GM12878 (cell line): ENCODE results near the gene TMEM255B. TPM values are rescaled to one million over a fixed set of nuclear protein-coding genes. Genes with fewer than 3 reads are reported as not detected.

Experiments
- ATAC-seq: fragments of 200-7000 bp; cut with Tn5 transposase; 3 replicates; pipeline ENCODE4 v1.9.1; 2020; ENCODE audit warnings: mild to moderate bottlenecking, moderate library complexity
- BruUV-seq: library from RNA; stranded (reverse); fragments of 400-500 nt; replicated peaks from 2 replicates; lab custom pipeline; 2021; lab: Mats Ljungman, UMichigan
- CTCF ChIA-PET: fragments of 300-600 bp; sonication (Branson Sonifier 250); formaldehyde crosslinking; extraction: SDS; loops from one replicate; lab custom pipeline; 2021; ENCODE audit warnings: inconsistent platforms; lab: Yijun Ruan, JAX
- POLR2A ChIA-PET: fragments of 350-600 bp; formaldehyde crosslinking; extraction: SDS; loops from one replicate; lab custom pipeline; 2021; ENCODE audit warnings: inconsistent platforms; lab: Charles Lee
- RAD21 ChIA-PET: fragments of 300-600 bp; sonication (Branson Sonifier 250); formaldehyde crosslinking; loops from one replicate; lab custom pipeline; 2023; ENCODE audit warnings: antibody characterized with exemption; ENCODE audit not compliant: unreplicated experiment; lab: Charles Lee
- SMC1A ChIA-PET: fragments of 300-600 bp; sonication (Branson Sonifier 250); formaldehyde crosslinking; loops from one replicate; lab custom pipeline; 2023; ENCODE audit not compliant: unreplicated experiment, uncharacterized antibody; lab: Charles Lee
- DNase-seq: peaks from one replicate; pipeline ENCODE4 v3.0.0-alpha.2; 2011; ENCODE audit warnings: low read depth, low spot score
- FAIRE-seq: peaks from 3 replicates; lab custom pipeline; 2011; peaks lifted over from hg19 to GRCh38; lab: Jason Lieb, UNC
- H2AFZ ChIP-seq: 2 replicates; pipeline ENCODE4 v1.6.0; 2011; ENCODE audit warnings: low read depth, low read length, control low read depth; ENCODE audit not compliant: control insufficient read depth
- H3K27ac ChIP-seq: 2 replicates; pipeline ENCODE4 v1.5.1; 2011; ENCODE audit warnings: control low read depth; ENCODE audit not compliant: control insufficient read depth, insufficient read depth
- H3K27me3 ChIP-seq, 2 experiments: replicated peaks in 1 of 2; 2 replicates each; pipeline versions ENCODE4 v1.6.0 to v1.6.1; 2011; ENCODE audit warnings: low read length in 1 of 2; ENCODE audit not compliant: control insufficient read depth in 2 of 2, insufficient read depth in 2 of 2
- H3K36me3 ChIP-seq, 2 experiments: 2 replicates each; pipeline ENCODE4 v1.5.1; 2011; ENCODE audit warnings: low read length in 1 of 2; ENCODE audit not compliant: control insufficient read depth in 2 of 2, insufficient read depth in 2 of 2
- H3K4me1 ChIP-seq: 2 replicates; pipeline ENCODE4 v1.6.1; 2011; ENCODE audit warnings: mild to moderate bottlenecking, low read length, moderate library complexity, mixed read lengths; ENCODE audit not compliant: control insufficient read depth, insufficient read depth
- H3K4me2 ChIP-seq: 2 replicates; pipeline ENCODE4 v1.6.0; 2011; ENCODE audit warnings: control low read depth; ENCODE audit not compliant: control insufficient read depth, insufficient read depth
- H3K4me3 ChIP-seq: fragments of 200-600 bp; sonication (generic); 2 replicates; pipeline ENCODE4 v1.5.1; 2016
- H3K79me2 ChIP-seq: 2 replicates; pipeline ENCODE4 v1.6.0; 2011; ENCODE audit warnings: low read length; ENCODE audit not compliant: control insufficient read depth, insufficient read depth
- H3K9ac ChIP-seq: 2 replicates; pipeline ENCODE4 v1.8.0; 2011; ENCODE audit warnings: low read length, control low read depth, mixed read lengths; ENCODE audit not compliant: control insufficient read depth, insufficient read depth
- H3K9me3 ChIP-seq: replicated peaks from 3 replicates; pipeline ENCODE4 v1.5.1; 2011; ENCODE audit warnings: mild to moderate bottlenecking, low read length; ENCODE audit not compliant: control insufficient read depth, insufficient read depth
- H4K20me1 ChIP-seq: 2 replicates; pipeline ENCODE4 v1.6.0; 2011; ENCODE audit not compliant: control insufficient read depth, insufficient read depth
- CBX3 ChIP-seq: fragments of 200-600 bp; sonication (generic); IDR thresholded peaks from 2 replicates; pipeline ENCODE4 v1.6.1; 2016; ENCODE audit warnings: low read depth, borderline replicate concordance
- CEBPZ ChIP-seq: fragments of 150-350 bp; IDR thresholded peaks from 2 replicates; pipeline ENCODE4 v1.6.1; 2016; ENCODE audit warnings: low read depth, low read length
- CTCF ChIP-seq, 3 experiments: IDR thresholded peaks in 2 of 3; conservative IDR thresholded peaks in 1 of 3; 2 replicates each; pipeline ENCODE4 v1.5.1; 2011; ENCODE audit warnings: low read depth in 3 of 3, low read length in 3 of 3, mild to moderate bottlenecking in 3 of 3, control low read depth in 2 of 3, moderate library complexity in 2 of 3, inconsistent platforms in 1 of 3, mixed read lengths in 1 of 3; ENCODE audit not compliant: control insufficient read depth in 2 of 3, insufficient read depth in 1 of 3; ENCODE audit errors: extremely low read depth in 1 of 3
- E4F1 ChIP-seq: fragments of 450-650 bp; IDR thresholded peaks from 2 replicates; pipeline ENCODE4 v1.6.1; 2018; ENCODE audit warnings: borderline replicate concordance, mild to moderate bottlenecking; ENCODE audit not compliant: partially characterized antibody
- EGR1 ChIP-seq, 2 experiments: IDR thresholded peaks; 1 replicate in 1 of 2; 2 replicates in 1 of 2; pipeline ENCODE4 v1.6.1; 2011 to 2012; ENCODE audit warnings: low read depth in 2 of 2, low read length in 2 of 2, borderline replicate concordance in 1 of 2, mild to moderate bottlenecking in 1 of 2, moderate library complexity in 1 of 2
- IKZF1 ChIP-seq: fragments of 450-650 bp; conservative IDR thresholded peaks from 2 replicates; pipeline ENCODE4 v1.6.1; 2017; ENCODE audit warnings: antibody characterized with exemption, mild to moderate bottlenecking
- MTA2 ChIP-seq: fragments of 450-650 bp; IDR thresholded peaks from 2 replicates; pipeline ENCODE4 v1.6.1; 2016; ENCODE audit warnings: low read depth, mild to moderate bottlenecking, moderate library complexity
- NFIC ChIP-seq: IDR thresholded peaks from 2 replicates; pipeline ENCODE4 v1.6.1; 2012; ENCODE audit warnings: low read depth, mild to moderate bottlenecking, inconsistent platforms, low read length, moderate library complexity
- POLR2A ChIP-seq: IDR thresholded peaks from 2 replicates; pipeline ENCODE4 v1.6.1; 2011; ENCODE audit warnings: low read depth, mild to moderate bottlenecking, low read length
- POLR2AphosphoS5 ChIP-seq: IDR thresholded peaks from 2 replicates; pipeline ENCODE4 v1.6.1; 2011; ENCODE audit warnings: mild to moderate bottlenecking, low read length, inconsistent platforms
- RAD21 ChIP-seq: IDR thresholded peaks from 2 replicates; pipeline ENCODE4 v1.6.1; 2011; ENCODE audit warnings: mild to moderate bottlenecking, low read depth, low read length, moderate library complexity; ENCODE audit not compliant: insufficient read depth
- RBBP5 ChIP-seq: fragments of 200-600 bp; sonication (generic); conservative IDR thresholded peaks from 2 replicates; pipeline ENCODE4 v1.6.1; 2016
- SPI1 ChIP-seq: IDR thresholded peaks from 2 replicates; pipeline ENCODE4 v1.6.1; 2011; ENCODE audit warnings: low read depth, mild to moderate bottlenecking, low read length, moderate library complexity, borderline replicate concordance; ENCODE audit not compliant: insufficient read depth
- SREBF2 ChIP-seq: IDR thresholded peaks from 2 replicates; pipeline ENCODE4 v1.6.1; 2012; ENCODE audit warnings: mild to moderate bottlenecking, low read length
- STAT1 ChIP-seq: fragments of 450-650 bp; conservative IDR thresholded peaks from 2 replicates; pipeline ENCODE4 v1.6.1; 2014; ENCODE audit warnings: antibody characterized with exemption, mild to moderate bottlenecking
- TCF7 ChIP-seq: IDR thresholded peaks from 2 replicates; pipeline ENCODE4 v1.6.1; 2014; ENCODE audit warnings: antibody characterized with exemption, borderline replicate concordance
- YY1 ChIP-seq: IDR thresholded peaks from 2 replicates; pipeline ENCODE4 v1.6.1; 2011; ENCODE audit warnings: low read depth, mild to moderate bottlenecking, low read length
- ZNF622 ChIP-seq: fragments of 450-650 bp; IDR thresholded peaks from 2 replicates; pipeline ENCODE4 v1.6.1; 2017; ENCODE audit warnings: mild to moderate bottlenecking, inconsistent platforms
- WGBS: methylation state at CpG from one replicate; pipeline ENCODE4 v1.1.6; 2016; ENCODE audit warnings: low lambda C conversion rate; ENCODE audit not compliant: insufficient replicate concordance, insufficient coverage; ENCODE audit errors: missing lambda C conversion rate; 5-methylcytosine and 5-hydroxymethylcytosine counted together
- in situ Hi-C: fragments of 300-500 bp; cut with MboI; formaldehyde crosslinking; loops from 9 replicates; pipeline ENCODE4 v1.14.3; 2018; ENCODE audit warnings: mixed read lengths
- intact Hi-C: fragments of 100-400 bp; cut with micrococcal nuclease; formaldehyde crosslinking; loops from one replicate; pipeline ENCODE4 v1.14.2; 2022; ENCODE audit not compliant: unreplicated experiment
- polyA plus RNA-seq, 11 experiments: library from polyadenylated mRNA; depleted of rRNA in 4 of 11; unstranded in 6 of 11; stranded (reverse) in 5 of 11; fragments of >200 nt; fragmentation: Nextera tagmentation in 4 of 11; fragmentation: Illumina TruSeq in 1 of 11; extraction: Ambion mirVana in 4 of 11; extraction: Trizol in 1 of 11; gene quantifications; 1 replicate in 1 of 11; 2 replicates in 10 of 11; pipeline versions ENCODE4 v1.2.1 to v1.2.3, GENCODE V29; 2011 to 2016; ENCODE audit warnings: inconsistent platforms in 2 of 11, missing spikeins in 2 of 11, low read depth in 1 of 11
- total RNA-seq, 4 experiments: library from RNA; depleted of rRNA in 3 of 4; stranded (reverse); fragments of >200 nt in 3 of 4; fragmentation: Illumina TruSeq in 1 of 4; extraction: Trizol in 1 of 4; gene quantifications; 2 replicates each; pipeline versions ENCODE4 v1.2.1 to v1.2.3, GENCODE V29; 2013 to 2021

The TMEM255B gene
- total and polyA plus RNA-seq, 10 of the 15 experiments (the other 5 are each of a cell fraction or from before 2014, with no cell fraction given), result 0.04 to 0.62 (median 0.13) TPM; not detected in 3

- SMC1A ChIA-PET, result interaction anchor here (0.9 kb wide), 1 partner anchor 410 kb away, joined by 3 read pairs; no protein-coding TSS in a partner anchor
- DNase-seq (no peak), ATAC-seq (no peak), FAIRE-seq (no peak)
- POLR2A ChIA-PET, result no interaction called here
- TF ChIP-seq CEBPZ (no peak), RBBP5 (no peak), POLR2A (no peak), YY1 (no peak), SREBF2 (no peak), EGR1 (IDR thresholded peaks at IDR 0.05; ENCODE audit: borderline replicate concordance in 1 of 2, low read depth in 2 of 2, low read length in 2 of 2) (no peak), SPI1 (no peak), CTCF (IDR thresholded peaks at IDR 0.05 in 2 of 3, conservative IDR thresholded peaks at IDR 0.05 in 1 of 3; ENCODE audit: control insufficient read depth in 2 of 3, extremely low read depth in 1 of 3, insufficient read depth in 1 of 3, low read depth in 3 of 3, low read length in 3 of 3) (no peak), MTA2 (no peak), CBX3 (no peak), NFIC (no peak), E4F1 (no peak), TCF7 (no peak), ZNF622 (no peak), RAD21 (no peak), POLR2AphosphoS5 (no peak), IKZF1 (no peak), STAT1 (no peak)
- RAD21 ChIA-PET, result no interaction called here
- Histone ChIP-seq H3K27ac (no peak overlapping the region), H2AFZ (no peak overlapping the region), H4K20me1 (no peaks in the 10 kb centered on the region), H3K4me1 (no peaks in the 10 kb centered on the region), H3K9ac (no peak overlapping the region), H3K27me3 (no peaks in the 10 kb centered on the region), H3K36me3 (no peaks in the 10 kb centered on the region), H3K4me3 (no peak overlapping the region), H3K4me2 (no peak overlapping the region), H3K9me3 (peaks cover 2% of the 10 kb centered on the region; the same call in 1 of the 3 replicates), H3K79me2 (no peaks in the 10 kb centered on the region; the same call in 1 of the 2 replicates)
- CTCF ChIA-PET, result no interaction called here
- 58% methylated on average over 28 of the region's 28 CpGs for WGBS
- intact Hi-C loops (loop anchor here (10.0 kb wide), 1 partner anchor 331 kb away; no protein-coding TSS in a partner anchor), in situ Hi-C loops (no loop called here)
- no TSS peak for BruUV-seq
Observed at GRCh38 chr13:113813749-113814434, 54.9 kb downstream of the TMEM255B start.
